GM19035 (cell line): ENCODE measurements around the gene ATF1.
"Not testable (repeated sequence)": the region's sequence is repeated elsewhere in the genome, so short reads cannot be mapped to it uniquely, and the experiment has no call there.

Experiments used
- ATAC-seq: cut with Tn5 transposase; IDR thresholded peaks from one replicate; pipeline ENCODE4 v1.9.1; 2021; ENCODE audit not compliant: unreplicated experiment

The ATF1 gene

DNA sequence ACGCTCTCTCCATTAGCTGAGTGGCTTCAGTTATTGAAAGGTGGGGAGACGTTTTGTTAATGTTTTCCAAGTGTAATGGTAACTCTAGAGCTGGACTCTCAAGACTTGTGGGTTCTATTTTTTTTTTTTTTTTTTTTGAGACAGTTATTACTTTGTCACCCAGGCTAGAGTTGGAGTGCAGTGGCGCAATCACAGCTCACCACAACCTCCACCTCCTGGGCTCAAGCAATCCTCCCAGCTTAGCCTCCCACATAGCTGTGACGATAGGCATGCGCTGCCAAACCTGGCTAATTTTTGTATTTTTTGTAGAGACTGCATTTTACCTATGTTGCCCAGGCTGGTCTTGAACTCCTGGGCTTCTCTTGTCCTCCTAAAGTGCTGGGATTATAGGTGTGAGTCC is 26.2 kb downstream of the ATF1 start:
- no peak for ATAC-seq

GRCh38 chr12:50799908-50800307 is 36.0 kb downstream of the ATF1 start:
- ATAC-seq: no peak

GRCh38 chr12:50803230-50803875 is 39.5 kb downstream of the ATF1 start:
- no peak for ATAC-seq

GRCh38 chr12:50806176-50806575 is 42.3 kb downstream of the ATF1 start:
- no peak for ATAC-seq

DNA sequence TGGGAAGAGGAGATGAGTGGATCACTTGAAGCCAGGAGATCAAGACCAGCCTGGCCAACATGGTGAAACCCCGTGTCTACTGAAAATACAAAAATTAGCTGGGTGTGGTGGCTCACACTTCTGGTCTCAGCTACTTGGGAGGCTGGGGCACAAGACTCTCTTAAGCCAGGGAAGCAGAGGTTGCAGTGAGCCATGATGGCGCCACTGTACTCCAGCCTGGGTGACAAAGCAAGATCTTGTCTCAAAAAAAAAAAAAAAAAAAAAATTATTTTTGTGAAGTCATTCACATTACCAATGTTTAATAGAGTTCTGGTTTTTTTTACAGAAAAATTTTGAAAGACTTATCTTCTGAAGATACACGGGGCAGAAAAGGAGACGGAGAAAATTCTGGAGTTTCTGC is 45.2 kb downstream of the ATF1 start:
- not testable (repeated sequence) for ATAC-seq

- ATAC-seq: not testable (repeated sequence)
Measured at GRCh38 chr12:50814921-50815320, 51.0 kb downstream of the ATF1 start.

- ATAC-seq: no peak
Measured at GRCh38 chr12:50820177-50820576, 56.3 kb downstream of the ATF1 start.

GRCh38 chr12:50822082-50822481 is 58.2 kb downstream of the ATF1 start:
- ATAC-seq: no peak

GRCh38 chr12:50823724-50824123 is 59.8 kb downstream of the ATF1 start:
- not testable (repeated sequence) for ATAC-seq

DNA sequence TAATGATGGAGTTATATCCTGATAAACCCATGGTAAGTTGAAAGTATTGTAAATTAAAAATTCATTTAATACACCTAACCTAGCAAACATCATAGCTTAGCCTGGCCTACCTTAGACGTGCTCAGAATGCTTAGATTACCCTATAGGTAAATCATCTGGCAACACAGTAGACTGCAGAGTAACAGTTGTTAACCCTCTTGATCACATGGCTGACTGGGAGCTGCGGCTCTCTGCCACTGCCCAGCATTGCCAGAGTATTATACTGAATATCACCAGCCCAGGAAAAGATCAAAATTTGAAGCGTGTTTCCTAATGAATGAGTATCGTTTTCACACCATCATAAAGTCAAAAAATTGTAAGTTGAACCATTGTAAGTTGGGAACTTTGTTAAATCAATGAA is 61.0 kb downstream of the ATF1 start:
- ATAC-seq: no peak

GRCh38 chr12:50825372-50825838 is 61.5 kb downstream of the ATF1 start:
- no peak for ATAC-seq

DNA sequence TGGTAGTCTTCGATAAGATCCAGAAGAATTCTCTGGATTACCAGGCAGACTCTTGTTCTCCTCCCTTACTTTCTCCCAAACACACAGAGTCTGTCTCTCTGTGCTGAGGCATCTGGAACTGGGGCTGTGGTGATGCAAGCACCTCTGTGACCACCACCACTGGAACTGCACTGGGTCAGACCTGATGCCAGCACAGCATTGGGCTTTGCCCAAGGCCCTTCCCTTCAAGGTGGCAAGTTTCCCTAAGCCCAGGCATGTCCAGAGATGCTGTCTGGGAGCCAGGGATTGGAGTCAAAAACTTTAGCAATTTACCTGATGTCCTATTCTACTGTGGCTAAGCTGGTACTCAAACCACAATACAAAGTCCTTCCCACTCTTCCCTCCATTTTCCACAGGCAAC is 64.2 kb downstream of the ATF1 start:
- ATAC-seq: no peak

DNA sequence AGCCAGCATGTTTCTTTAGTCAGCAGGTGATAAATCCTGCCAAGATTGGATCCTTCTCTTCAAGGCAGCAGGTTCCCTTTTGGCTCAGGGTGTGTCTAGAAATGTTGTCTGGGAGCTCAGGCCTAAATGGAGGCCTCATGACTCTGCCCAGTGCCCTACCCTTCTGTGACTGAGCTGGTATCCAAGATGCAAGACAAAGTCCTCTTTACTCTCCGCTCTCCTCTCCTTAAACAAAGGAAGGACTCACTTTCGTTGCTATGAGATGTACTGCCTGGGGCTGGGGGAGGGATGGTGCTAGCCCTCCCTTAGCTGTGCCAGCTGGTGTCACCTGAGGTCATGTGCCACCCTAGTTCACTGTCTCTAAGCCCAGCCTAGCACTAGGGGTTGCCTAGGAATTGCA is 65.0 kb downstream of the ATF1 start:
- no peak for ATAC-seq

DNA sequence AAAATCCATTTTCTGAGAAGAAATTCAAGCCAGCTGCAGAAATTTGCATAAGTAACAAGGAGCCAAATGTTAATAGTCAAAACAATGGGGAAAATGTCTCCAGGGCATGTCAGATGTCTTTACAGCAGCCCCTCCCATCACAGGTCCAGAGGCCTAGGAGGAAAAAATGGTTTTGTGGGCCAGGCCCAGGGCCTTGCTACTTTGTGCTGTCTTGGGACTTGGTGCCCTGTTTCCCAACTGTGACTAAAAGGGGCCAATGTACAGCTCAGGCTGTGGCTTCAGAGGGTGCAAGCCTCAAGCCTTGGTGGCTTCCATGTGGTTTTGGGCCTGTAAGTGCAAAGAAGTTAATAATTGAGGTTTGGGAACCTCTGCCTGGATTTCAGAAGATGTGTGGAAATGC is 69.9 kb downstream of the ATF1 start:
- ATAC-seq: not testable (repeated sequence)

GRCh38 chr12:50839042-50839441 is 75.1 kb downstream of the ATF1 start:
- no peak for ATAC-seq

GRCh38 chr12:50840809-50841487 is 77.0 kb downstream of the ATF1 start:
- ATAC-seq: no peak

GRCh38 chr12:50841716-50842531 is 78.0 kb downstream of the ATF1 start:
- no peak for ATAC-seq

- no peak for ATAC-seq
Measured at GRCh38 chr12:50842637-50843493, 79.0 kb downstream of the ATF1 start, which contains the start of gene TMPRSS12. TMPRSS12 (plus strand) TSS chr12:50842926; CDS start chr12:50842965, 39 bp downstream.

GRCh38 chr12:50845021-50845647 is 81.2 kb downstream of the ATF1 start:
- no peak for ATAC-seq

DNA sequence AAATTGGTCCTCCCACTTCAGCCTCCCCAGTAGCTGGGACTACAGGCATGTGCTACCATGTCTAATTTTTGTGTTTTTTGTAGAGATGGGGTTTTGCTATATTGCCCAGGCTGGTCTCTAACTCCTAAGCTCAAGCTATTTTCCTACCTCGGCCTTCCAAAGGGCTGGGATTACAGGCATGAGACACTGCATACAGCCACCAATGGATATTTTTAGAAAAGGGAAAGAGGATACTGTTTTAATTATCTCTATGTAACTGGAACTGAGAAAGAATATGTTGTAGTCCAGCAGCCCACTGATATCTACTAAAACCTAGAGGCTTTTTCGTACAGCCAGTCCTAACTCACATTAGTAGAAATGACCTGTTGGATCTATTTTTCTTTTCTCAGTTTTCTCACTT is 85.1 kb downstream of the ATF1 start:
- no peak for ATAC-seq
